ENCODE results near the gene GRB10.

DNA sequence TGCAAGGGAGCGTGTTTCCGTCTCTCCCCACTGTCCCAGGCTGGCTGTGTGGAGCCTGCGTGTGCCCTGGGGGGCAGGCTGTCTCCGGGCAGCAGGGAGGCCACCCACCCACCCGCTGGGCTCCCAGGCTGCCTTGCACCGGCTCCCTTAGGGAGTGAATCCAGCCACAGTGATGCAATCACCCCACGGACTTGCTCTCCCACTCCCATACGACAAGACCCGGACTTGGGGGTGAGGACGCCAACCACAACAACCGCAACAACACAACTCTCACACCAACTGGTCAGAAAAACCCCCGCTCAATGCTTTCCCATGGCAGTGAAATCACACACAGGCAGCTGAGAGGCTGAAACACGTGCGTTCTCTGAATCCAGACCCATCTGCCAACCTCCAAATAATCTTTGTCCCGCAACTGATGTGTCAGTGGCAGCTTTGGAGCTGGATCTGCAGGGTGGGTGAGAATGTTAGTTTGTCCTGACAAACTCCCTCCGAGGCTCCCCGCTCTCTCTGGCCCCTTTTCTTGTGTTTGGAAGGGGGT, 154.8 kb downstream of the GRB10 start:
- TF ChIP-seq, protein P1, sequence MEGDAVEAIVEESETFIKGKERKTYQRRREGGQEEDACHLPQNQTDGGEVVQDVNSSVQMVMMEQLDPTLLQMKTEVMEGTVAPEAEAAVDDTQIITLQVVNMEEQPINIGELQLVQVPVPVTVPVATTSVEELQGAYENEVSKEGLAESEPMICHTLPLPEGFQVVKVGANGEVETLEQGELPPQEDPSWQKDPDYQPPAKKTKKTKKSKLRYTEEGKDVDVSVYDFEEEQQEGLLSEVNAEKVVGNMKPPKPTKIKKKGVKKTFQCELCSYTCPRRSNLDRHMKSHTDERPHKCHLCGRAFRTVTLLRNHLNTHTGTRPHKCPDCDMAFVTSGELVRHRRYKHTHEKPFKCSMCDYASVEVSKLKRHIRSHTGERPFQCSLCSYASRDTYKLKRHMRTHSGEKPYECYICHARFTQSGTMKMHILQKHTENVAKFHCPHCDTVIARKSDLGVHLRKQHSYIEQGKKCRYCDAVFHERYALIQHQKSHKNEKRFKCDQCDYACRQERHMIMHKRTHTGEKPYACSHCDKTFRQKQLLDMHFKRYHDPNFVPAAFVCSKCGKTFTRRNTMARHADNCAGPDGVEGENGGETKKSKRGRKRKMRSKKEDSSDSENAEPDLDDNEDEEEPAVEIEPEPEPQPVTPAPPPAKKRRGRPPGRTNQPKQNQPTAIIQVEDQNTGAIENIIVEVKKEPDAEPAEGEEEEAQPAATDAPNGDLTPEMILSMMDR (IDR thresholded peaks at IDR 0.05) = no peak
- TF ChIP-seq ZFX (IDR thresholded peaks at IDR 0.05; ENCODE audit: borderline replicate concordance) = no peak
